Ovary (tissue), 9 donors: ENCODE results near the gene IER2. TPM values are rescaled to one million over a fixed set of nuclear protein-coding genes. Genes with fewer than 3 reads are reported as not detected.
A peak's percentile ranks its signal among the peaks of the same experiment; 100 is the strongest.
"Not testable (repeated sequence)": the region's sequence is repeated elsewhere in the genome, so short reads cannot be mapped to it uniquely, and the experiment has no call there.

Source experiments
- DNase-seq, 5 donors: peaks; one replicate each; pipeline ENCODE4 v3.0.0-alpha.2; 2019 to 2020
- H3K27ac ChIP-seq, 2 donors: fragments of 200-600 bp; one replicate each; pipeline versions ENCODE4 v1.5.1 to v1.8.0; 2019 to 2022
- H3K27me3 ChIP-seq: fragments of 200-600 bp; one replicate; pipeline ENCODE4 v1.8.0; 2022
- H3K36me3 ChIP-seq: fragments of 200-600 bp; sonication (generic); one replicate; pipeline ENCODE4 v1.5.1; 2019
- H3K4me1 ChIP-seq: one replicate; pipeline ENCODE4 v1.8.1; 2013; ENCODE audit warnings: mild to moderate bottlenecking, moderate library complexity; ENCODE audit not compliant: insufficient read depth
- H3K4me3 ChIP-seq: fragments of 200-600 bp; sonication (generic); one replicate; pipeline ENCODE4 v1.5.1; 2017
- H3K9me3 ChIP-seq, 2 donors: fragments of 200-600 bp in 1 of 2; sonication (generic) in 1 of 2; one replicate each; pipeline versions ENCODE4 v1.5.1 to v1.8.1; 2013 to 2019; ENCODE audit warnings: mild to moderate bottlenecking in 1 of 2, moderate library complexity in 1 of 2
- CTCF ChIP-seq, 3 donors: fragments of 450-650 bp in 2 of 3; fragments of 200-600 bp in 1 of 3; IDR thresholded peaks; one replicate each; pipeline versions ENCODE4 v1.5.1 to v1.8.0; 2016 to 2022; ENCODE audit warnings: antibody characterized with exemption in 3 of 3, mild to moderate bottlenecking in 1 of 3
- EP300 ChIP-seq: sonication (generic); formaldehyde crosslinking; IDR thresholded peaks from one replicate; pipeline ENCODE4 v1.6.1; 2017; ENCODE audit warnings: antibody characterized with exemption
- POLR2A ChIP-seq: fragments of 450-650 bp; IDR thresholded peaks from one replicate; pipeline ENCODE4 v1.6.1; 2017; ENCODE audit warnings: antibody characterized with exemption, mild to moderate bottlenecking, moderate library complexity
- WGBS, 3 donors: extraction: QIAGEN DNeasy Blood & Tissue Kit in 1 of 3; methylation state at CpG; one replicate each; pipeline versions ENCODE4 v1.1.5 to v1.1.7; 2013 to 2017; 5-methylcytosine and 5-hydroxymethylcytosine counted together
- intact Hi-C, 4 donors: fragments of 100-400 bp; cut with DNase I; formaldehyde crosslinking; loops; one replicate each; pipeline versions ENCODE4 v1.11.0 to v1.15.1; 2022 to 2023
- polyA plus RNA-seq, 2 donors: library from polyadenylated mRNA; stranded (reverse); fragments of 200-250 nt in 1 of 2; fragments of 350-450 nt in 1 of 2; fragmentation: Illumina TruSeq in 1 of 2; extraction: RNeasy Lipid Tissue Mini Kit (QIAGEN cat#74804) in 1 of 2; gene quantifications; one replicate each; pipeline ENCODE4 v1.2.3, GENCODE V29; 2013 to 2014
- total RNA-seq, 7 donors: library from RNA; depleted of rRNA in 2 of 7; stranded (reverse); fragments of >200 nt in 2 of 7; fragmentation: NEBNext Ultra II Directional in 3 of 7; extraction: Animal tissue kit (Norgen Biotek cat#: 25700) in 3 of 7; gene quantifications; one replicate each; pipeline versions ENCODE4 v1.1.0 to v1.2.4, GENCODE V29; 2016 to 2023
- donor health status: DM: no; HTN: no; CAD: no; lungs with moderate emphysema.
- donor health status: DM: no; HTN: no; CAD: no.
- donor health status: Bipolar disorder and iron deficiency.
- donor health status: DM: yes; HTN: yes; CAD: no.
- donor health status: DM: no; HTN: no; CAD: no.
- donor health status: DM: yes; HTN: yes; CAD: no.

Gene IER2
- total and polyA plus RNA-seq, 9 donors: 47.4 to 301 (median 79.9) TPM

GRCh38 chr19:13172346-13173138, 22.3 kb downstream of the IER2 start:
- no peaks in the 10 kb centered on the region for H3K27me3 ChIP-seq
- no peaks in the 10 kb centered on the region for H3K9me3 ChIP-seq
- no peak overlapping the region for H3K27ac ChIP-seq
- no peak overlapping the region for H3K4me3 ChIP-seq
- TF ChIP-seq CTCF (IDR thresholded peaks at IDR 0.05): no peak
- TF ChIP-seq EP300: no peak
- TF ChIP-seq POLR2A: no peak
- intact Hi-C loops: no loop called here
- H3K4me1 ChIP-seq: no peaks in the 10 kb centered on the region
- 65 to 69% (median 65%) methylated on average over 18 of the region's 18 CpGs for WGBS, 3 donors
- DNase-seq: peak in 4 of 5 donors; percentile 39 to 60 (median 56)
- no peaks in the 10 kb centered on the region for H3K36me3 ChIP-seq

GRCh38 chr19:13173139-13173737, 23.0 kb downstream of the IER2 start:
- no peak for TF ChIP-seq POLR2A
- TF ChIP-seq CTCF (IDR thresholded peaks at IDR 0.05): no peak
- no peak for TF ChIP-seq EP300
- Histone ChIP-seq H3K9me3 (no peaks in the 10 kb centered on the region), H3K27ac (no peak overlapping the region), H3K36me3 (no peaks in the 10 kb centered on the region), H3K4me1 (no peaks in the 10 kb centered on the region), H3K27me3 (no peaks in the 10 kb centered on the region), H3K4me3 (no peak overlapping the region)
- intact Hi-C loops: no loop called here
- no peak for DNase-seq
- WGBS, 3 donors: 83 to 91% (median 91%) methylated on average over 12 of the region's 12 CpGs

DNA sequence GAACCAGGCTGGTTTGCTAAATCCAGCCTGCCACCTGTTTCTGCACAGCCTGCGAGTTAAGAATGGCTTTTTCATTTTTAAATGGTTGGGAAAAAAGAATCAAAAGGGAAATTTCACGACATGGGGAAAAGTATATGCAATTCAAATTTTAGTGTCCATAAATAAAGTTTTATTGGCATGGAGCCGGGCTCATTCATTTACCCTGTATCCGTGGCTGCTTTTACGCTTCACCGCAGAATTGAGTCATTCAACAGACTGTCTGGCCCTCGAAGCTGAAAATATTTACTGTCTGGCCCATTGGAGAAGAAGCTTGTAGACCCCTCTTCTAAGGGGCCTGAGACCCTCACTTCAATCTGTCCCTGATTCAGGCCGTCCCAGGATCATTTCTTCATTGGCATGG, 26.1 kb downstream of the IER2 start:
- Histone ChIP-seq H3K27me3 (no peaks in the 10 kb centered on the region), H3K27ac (no peak overlapping the region), H3K9me3 (no peaks in the 10 kb centered on the region), H3K36me3 (no peaks in the 10 kb centered on the region), H3K4me1 (no peaks in the 10 kb centered on the region), H3K4me3 (no peak overlapping the region)
- intact Hi-C loops: no loop called here
- no peak for DNase-seq
- WGBS, 3 donors: 80 to 85% (median 82%) methylated on average over 8 of the region's 8 CpGs
- TF ChIP-seq POLR2A (no peak), CTCF (IDR thresholded peaks at IDR 0.05) (no peak), EP300 (no peak)

DNA sequence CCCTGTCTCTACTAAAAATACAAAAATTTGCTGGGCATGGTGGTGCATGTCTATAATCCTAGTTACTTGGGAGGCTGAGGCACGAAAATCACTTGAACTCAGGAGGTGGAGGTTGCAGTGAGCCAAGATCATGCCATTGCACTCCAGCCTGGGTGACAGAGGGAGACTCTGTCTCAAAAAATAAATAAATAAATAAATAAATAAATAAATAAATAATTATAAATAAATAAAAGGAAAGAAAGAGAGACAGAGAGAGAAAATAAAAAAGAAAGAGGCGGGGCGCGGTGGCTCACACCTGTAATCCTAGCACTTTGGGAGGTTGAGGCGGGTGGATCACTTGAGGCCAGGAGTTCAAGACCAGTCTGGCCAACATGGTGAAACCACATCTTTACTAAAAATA, 27.4 kb downstream of the IER2 start:
- WGBS, 3 donors: 92 to 95% (median 95%) methylated on average over 5 of the region's 5 CpGs
- H3K9me3 ChIP-seq, DNase-seq, intact Hi-C loops, H3K36me3 ChIP-seq, H3K4me1 ChIP-seq, H3K27ac ChIP-seq, H3K27me3 ChIP-seq, H3K4me3 ChIP-seq: not testable (repeated sequence)

- H3K27me3 ChIP-seq, H3K36me3 ChIP-seq, H3K27ac ChIP-seq, H3K4me1 ChIP-seq, H3K9me3 ChIP-seq, intact Hi-C loops, DNase-seq, H3K4me3 ChIP-seq: not testable (repeated sequence)
- 84 to 92% (median 87%) methylated on average over 10 of the region's 10 CpGs for WGBS, 3 donors
Measured at GRCh38 chr19:13178291-13178690, 28.1 kb downstream of the IER2 start.
